Eye (tissue), 1 donor: ENCODE results near the gene ADAMTS2.

Source experiments
- DNase-seq: peaks from one replicate; pipeline ENCODE4 v3.0.0-alpha.2; 2015

Gene ADAMTS2

DNA sequence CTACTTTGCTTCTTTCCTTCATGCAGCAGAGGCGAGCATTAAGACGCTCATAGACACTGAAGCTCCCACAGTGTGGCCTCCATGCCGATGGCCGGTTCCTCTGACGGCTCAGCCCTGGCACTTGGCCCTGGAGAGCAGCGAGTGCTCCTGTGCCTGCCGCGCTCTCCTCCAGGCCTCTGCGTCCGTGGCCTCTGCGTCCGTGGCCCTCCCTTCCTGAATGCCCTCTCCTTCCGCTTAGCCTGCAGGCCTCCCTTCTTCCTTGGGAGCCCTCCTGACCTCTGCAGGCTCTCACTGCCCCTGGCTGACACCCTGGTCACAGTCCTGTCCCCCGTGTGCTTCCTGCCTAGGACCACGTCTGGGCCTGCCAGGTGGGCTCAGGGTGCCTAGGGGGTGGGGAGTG lies 192.3 kb downstream of the ADAMTS2 start:
- DNase-seq: no peak

DNA sequence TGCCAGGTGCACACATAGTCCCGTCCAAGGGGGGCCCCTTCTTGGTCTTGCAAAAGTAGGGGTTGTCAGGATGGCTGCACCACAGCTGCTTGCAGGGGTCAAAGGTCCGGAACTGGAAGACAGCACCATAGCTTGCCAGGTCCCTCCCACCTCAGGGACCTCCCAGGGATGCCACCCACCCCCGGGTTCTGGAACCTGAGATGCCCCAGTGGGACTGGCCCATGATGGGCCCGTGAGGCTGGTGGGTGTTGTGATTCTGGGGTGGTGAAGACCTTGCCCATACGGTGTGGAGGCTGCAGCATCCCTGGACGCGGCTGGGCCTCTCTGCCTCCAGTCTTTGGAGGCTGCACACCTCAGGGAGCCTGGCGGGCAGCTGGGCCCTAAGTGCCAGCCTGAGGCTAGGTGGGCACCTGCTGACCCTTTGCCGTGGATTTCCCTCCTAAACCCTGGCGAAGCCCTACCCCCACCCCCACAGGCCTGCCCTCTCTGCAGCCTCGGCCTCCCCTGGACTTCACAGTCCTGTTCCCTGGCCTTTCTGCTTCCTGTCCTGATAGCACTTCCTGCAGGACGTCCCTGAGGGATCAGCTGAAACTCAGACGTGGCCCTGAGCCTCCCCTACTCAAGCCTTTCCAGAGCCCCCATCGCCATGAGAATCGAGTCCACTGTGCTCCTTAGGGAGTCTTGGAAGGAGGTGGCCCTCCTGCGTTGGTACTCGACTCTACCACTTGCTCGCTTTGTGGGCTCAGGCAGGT lies 192.9 kb downstream of the ADAMTS2 start:
- DNase-seq: no peak

DNA sequence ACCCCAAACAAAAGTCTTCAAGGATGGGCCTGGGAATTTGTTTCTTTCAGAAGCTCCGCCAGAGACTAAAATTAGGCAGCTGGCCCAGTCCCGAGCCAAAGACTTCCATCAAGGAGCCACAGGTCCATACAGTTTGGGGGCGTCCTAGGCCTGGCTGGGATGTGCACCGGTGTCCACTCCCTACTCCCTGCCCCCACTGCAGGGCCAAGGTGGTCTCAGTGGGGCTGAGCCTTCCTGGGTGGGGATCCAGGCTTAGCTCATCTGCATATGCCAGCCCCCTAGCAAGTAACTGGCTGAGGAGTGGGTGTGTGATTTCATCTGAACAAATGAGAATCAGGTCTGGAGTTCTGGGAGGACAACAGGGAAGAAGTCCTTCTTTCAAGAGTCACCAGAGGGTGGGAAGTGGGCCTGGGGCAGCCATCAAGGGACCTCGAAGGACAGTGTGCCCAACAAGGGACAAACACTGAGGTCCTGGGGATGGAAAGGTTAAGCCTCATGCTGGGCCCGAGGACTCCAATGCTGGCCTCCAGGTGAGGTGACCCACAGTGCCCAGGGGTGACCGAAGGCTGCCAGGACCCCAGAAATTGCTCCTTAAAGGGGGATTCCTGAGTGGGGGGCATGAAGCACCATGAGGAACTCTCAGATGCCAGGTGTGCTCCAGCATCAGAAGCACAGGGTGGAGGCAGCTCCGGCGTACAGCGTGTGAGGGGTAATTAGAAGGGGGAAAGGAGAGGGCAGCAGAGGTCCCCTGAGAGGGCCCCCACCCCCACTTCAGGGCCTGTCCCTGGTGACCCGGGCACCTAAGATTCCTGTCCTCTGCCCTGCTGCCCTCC lies 193.8 kb downstream of the ADAMTS2 start:
- no peak for DNase-seq

DNA sequence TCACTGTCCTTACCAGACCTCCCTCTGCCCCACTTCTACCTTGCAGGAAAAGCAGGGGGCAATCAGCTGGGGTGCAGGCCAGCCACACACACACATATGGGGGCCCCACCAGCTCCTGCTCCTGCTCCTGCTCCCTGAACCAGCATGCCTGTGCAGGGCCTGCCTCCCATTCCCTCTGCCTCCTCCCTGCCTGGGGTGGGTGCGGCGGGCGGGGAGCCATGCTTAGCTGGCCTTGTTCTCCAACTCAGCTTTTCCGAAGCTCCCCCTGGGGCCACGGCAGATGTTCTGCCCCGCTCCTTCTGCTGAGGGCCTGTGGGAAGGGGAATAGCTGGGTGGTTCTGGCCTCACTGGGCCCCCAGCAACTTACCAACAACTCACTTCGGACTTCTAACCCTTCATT lies 195.2 kb downstream of the ADAMTS2 start:
- DNase-seq: no peak

DNA sequence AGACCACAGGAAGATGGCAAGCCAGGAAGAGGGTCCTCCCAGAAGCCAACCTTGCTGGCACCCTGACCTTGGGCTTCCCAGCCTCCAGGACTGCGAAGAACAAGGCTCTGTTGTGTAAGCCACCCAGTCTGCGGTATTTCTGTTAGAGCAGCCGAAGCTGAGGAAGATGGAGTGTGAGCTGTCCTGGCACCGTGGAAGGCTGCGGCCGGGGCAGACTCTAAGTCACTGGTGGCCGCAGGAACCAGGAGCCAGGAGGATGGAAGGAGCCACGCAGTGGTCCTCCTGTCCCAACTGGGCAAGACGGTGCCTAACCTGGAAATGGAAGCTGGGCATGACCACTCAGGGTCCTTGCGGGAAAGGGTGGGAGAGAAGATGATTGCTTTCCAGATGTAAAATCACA lies 196.0 kb downstream of the ADAMTS2 start:
- DNase-seq: no peak

DNA sequence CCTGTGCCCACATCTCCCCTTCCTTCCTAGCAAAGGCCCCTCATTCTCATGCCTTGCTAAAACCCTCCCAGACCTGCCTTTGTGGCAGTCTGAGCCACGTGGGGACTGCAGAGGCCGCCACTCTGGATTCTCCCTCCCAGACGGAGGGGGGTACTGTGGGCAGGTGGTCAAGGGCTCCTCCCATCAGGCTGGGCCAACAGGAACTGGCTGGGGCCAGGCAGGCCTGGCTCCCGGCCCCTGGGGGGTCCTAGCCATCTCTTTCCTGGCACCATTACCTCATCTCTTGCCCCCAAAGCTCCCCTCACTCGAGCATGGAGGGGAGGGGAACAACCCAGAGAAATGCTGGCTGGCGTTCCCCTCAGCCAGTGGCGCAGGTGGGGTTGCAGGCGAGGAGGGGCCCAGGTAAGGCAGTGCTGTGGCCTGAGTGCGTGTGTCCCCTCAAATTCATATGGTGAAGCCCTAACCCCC lies 196.5 kb downstream of the ADAMTS2 start:
- no peak for DNase-seq

DNA sequence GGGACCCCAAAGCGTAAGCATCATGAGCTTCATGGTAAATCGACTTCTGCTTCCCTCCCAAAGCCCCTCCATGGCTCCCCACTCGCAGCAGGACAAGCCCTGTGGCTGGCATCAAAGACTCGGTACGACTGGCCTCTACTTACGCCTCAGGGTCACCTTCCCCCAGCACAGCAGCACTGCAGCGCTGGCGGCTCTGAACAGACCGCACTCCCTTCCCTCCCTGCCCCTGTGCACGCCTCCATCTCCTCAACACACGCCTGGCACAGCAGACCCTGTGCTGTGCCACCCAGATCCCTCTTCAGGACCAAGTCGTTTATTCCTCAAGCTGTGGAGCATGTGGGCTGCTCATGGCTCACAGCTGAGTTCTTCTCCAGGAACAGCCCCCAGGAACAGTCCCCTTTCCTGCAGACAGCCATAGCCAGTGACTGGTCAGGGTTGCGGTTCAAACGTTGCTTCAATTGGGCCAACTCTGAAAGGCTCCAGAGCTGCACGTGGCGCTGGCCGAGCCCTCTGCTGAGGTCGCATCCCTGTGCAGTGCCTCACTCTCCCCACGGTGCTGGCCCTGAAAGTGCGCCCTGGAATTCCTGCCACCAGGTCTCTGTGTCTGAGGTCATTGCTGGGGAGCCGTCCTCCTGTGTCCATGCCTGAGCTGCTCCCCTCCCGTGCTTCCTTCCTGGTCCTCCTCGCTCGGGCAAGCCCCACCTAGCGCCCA lies 197.1 kb downstream of the ADAMTS2 start:
- no peak for DNase-seq

DNA sequence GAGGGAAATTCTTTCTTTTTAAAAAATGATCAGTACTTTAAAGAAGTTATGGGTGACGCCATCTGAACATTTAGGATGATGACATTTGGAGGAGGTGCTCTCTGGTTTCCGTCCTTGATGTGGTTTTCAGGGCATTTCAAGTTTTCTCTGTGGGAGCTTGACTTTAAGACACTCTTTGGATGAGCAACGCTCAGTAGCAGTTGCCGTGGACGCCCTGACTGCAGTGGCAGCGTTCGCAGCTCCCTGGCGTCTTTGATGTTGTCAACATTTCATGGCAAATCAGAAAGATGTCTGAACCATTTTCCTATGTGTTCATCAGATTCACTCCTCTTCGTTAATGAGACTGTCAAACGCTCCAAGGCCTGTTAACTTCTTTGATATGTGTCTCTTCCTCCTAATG lies 199.0 kb downstream of the ADAMTS2 start:
- DNase-seq: no peak

DNA sequence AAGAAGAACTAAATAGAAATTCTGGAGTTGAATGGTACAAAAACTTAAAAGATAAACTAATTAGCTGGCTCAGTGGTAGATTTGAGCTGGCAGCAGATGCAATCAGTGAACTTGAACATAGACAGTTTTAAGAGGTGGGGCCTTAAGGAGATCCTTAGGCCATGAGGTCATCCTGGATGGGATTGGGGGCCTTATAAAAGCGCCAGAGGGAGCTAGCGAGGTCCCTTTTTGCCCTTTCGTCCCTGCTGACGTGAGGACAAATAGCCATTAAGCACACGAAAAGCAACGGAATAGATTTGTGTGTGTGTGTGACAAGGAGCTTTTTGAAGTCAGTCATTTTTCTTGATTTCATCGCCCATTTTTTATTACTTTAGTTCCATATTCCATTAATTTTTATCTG lies 201.8 kb downstream of the ADAMTS2 start:
- DNase-seq: peak; percentile 72

DNA sequence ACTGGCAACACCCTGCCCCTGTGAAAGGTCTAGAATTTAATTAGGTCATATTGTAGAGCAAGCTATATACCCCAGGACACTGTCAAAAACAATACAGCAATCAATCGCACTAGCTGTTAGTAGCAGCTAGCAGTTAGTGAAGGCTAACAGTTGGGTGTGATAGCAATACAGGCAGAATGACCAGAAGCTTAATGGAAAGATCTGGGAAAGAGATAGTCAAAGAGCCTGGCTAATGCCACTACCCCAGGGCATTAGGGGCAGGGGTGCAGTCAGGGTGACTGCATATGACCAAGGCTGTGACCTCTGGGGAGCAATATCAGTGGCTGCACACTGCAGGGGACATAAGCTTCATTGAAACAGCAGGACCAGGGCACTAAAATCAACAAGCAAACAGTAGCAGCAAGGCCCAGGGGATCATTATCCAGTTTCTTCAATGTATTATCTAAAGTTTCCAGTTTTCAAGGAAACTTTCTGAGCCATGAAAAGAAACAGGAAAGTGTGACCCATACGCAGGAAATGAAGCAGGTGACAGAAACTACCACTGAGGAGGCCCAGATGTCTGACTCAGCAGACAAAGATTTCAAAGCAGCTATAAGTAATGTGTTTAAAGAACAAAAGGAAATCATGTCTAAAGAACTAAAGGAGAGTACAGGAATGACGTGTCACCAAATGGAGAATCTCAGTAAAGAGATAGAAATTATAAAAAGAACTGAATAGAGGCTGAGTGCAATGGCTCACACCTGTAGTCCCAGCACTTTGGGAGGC lies 202.6 kb downstream of the ADAMTS2 start:
- no peak for DNase-seq

DNA sequence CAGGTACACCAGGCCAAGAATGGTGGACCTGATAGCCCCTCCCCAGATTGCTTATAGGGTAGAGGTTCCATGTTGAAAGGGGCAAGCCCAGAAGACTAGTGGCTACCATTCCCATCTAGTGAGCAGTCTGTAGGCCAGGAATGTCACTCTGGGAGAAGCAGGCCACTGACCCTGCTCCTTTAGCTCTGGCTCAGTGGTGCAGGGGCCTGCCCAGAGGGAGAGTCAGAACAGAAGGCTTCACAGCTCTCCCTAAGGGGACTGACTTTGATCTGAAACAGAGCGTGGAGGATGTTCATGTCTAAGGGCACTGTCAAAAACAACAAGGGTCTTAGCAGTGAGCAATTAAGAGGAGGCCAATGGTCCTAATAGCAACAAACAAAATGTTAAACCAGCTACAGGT lies 203.4 kb downstream of the ADAMTS2 start:
- no peak for DNase-seq

DNA sequence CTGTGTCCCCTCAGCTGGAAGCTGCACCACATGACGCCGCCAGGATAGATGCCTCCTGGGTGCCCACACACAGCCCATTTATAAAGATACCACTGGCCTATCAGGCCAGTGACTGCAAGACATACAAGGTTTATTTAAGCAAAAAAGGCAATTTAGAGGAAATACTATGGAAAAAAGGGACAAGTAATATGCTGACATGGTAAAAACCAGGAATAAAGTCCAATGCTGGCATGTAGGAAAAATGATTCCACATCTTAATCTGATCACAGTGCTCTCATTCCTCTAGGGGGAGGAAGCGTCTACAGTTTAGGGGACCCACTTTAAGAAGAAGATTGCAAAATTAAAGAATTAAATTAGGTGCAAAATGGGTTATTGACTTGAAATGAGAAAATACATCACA lies 205.0 kb downstream of the ADAMTS2 start:
- no peak for DNase-seq

DNA sequence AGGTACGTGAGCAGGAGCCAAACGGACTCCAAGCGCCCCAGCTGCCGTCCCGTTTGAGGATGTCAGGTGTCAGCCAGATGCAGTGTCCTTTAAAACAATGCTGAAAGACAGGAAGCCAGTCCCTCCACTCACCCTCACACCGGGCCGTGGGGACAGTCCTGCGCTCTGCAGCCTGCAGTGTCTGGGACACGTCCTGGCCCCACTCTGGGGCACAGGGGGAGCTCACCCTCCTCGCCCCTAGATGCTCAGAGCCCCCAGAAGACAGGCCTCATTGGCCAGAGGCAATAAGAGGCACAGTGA lies 205.4 kb downstream of the ADAMTS2 start:
- DNase-seq: no peak

DNA sequence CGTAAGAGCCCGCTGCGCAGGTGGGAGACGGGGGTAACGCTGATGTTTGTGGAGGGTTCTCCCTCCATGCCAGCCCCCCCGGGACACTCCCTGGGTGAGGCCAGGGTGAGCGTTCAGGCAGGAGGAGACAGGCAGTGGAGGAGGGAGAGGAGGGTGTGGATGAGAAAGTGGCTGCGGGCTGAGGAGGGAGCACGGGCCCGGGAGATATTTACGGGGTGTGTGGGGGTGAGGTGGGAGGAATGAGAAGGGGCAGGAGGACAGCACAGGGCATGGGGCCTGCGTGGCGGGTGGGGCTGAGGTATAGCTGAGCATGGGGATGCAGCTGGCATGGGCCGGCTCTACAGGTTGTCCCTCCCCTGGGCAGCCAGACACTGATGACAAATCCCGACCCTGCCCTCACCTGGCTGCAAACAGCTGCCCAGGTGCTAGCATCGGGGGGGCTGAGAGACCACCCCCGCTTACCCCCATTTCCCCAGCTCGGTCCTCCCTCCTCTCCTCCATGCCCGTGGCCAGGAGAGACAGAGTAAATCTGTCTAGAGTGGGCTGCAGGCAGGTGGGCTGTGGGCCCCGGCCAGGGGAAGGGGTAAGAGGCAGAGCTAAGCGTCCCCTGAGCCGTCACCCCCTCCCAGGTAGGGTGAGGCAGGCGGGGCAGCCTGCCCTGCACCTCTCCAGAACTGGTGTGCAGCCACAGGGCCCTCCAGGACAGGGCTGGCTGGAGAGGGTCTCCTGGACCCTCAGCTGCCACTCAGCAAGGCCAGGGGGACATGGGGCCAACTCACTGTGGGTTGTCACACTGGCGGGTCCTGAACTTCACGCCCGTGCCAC lies 205.9 kb downstream of the ADAMTS2 start:
- DNase-seq: no peak

DNA sequence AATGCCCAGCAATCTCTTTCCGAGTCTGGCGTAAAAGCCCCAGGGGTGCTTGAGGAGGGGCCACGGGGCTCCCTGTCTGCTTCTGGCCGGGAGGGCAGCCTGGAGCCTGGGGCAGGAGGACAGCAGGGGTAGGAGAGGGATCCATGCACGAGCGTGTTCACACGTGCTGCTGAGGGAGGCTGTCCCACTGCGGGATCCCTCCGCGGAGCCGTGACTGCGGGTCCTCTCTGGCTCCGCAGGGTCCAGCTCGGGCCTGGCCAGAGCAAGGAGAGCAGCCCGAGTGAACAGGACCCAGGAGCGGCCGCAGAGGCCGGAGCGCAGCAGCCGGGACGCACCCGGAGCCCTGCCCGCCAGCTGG lies 206.7 kb downstream of the ADAMTS2 start:
- no peak for DNase-seq

DNA sequence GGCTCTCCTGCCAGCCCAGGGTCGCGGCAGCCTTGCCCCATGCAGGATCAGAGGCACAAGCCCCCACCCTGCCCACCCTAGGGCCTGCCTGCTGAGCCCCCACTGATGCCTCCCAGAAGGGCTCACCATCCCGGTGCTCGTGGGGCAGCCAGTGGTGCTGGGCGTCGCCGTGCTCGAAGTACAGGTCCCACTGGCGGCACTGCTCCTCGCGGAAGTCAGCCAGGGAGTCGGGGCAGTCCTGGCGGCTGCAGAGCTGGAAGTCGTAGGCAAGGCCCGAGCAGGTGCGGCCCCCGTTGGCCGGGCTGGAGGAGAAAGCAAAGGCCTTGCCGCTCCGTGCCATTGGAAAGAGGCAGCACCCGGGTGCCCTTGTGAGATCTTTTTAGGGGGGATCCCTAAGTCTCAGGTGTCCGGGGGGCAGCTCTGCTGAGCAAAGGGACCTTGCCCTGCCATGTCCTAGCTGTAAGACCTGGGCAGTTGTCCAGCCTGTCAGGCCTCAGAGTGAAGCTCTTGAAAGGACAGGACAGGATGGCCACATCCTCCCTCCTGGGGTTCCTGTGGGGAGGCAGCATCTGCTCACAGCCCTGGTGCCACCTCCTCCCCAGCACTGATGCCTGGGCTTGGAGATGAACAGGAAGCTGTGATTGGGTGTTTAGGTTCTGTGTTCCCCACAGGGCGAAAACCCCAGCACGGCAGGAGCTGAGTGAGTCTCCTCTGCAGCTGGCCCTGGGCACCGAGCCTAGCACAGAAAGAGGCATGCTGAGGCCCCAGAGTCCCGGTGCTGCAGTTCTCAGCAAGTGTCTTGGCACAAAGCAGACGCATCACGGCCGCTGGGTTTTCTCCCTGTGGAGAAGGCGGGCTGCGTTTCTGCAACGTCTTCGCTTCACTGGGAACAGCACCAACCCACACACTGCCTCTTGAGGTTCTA lies 207.4 kb downstream of the ADAMTS2 start:
- DNase-seq: no peak

DNA sequence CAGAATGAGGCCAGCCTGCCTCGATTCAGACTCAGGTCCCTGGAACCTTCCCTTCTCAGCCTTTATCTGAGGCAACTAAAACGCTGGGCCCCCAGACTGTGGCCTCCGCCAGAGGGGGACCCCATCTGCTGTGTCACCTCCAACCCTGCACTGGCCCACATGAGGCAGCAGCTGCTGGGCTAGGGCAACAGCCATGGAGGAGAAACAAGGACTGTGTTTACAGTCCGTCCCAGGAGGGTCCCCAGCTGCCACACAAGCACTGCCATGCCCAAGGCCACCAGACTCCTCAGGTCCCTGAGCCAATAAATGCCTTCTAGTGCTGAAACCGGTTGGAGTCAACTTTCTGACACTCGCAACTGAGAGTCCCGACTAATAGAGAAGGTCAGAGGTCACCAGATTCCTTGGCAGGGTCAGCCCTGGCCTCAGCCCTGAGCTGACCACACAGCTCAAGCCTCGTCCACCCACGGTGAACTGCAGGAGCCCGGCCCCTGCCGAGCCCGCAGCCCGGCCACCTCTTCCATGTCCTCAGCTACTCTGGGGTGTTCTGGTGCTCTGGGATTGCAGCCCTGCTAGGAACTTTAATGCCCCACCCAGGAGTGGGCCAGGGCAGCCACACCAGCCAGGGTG lies 208.1 kb downstream of the ADAMTS2 start:
- DNase-seq: no peak

DNA sequence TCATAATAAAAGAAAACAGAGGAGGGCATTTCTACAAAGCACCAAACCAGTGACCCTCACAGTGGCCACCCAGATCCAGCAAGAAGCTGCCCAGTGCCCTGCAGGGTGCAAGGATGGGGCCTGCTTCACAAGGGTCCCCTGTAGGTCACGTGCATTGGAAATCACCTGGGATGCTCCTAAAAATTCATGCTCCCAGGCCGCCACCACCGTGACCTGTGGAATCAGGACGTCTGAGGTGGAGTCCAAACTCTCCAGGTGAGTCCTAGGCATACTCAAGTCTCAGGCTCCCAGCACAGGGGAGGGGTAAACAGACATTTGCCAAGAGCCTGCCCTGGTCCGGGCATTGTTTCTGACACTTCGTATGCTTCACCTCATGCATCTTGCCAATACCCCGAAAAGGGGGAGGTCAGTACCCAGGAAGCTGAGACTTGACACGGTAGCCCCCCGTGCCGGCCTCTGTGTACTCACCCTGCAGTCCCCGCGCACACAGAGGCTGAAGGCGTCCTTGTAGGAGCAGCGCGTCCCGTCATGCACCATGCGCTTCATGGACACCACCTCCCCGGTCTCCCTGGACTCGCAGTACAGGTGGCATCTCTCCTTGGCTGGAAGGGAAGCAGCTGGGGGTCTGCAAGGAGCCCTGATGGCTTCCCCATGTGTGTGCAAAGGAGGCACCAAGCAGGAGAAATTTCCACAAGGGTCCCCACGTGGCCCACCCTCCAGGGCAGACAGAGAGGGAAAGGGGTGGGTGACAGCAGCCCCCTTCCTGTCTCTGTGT lies 209.6 kb downstream of the ADAMTS2 start:
- DNase-seq: no peak

DNA sequence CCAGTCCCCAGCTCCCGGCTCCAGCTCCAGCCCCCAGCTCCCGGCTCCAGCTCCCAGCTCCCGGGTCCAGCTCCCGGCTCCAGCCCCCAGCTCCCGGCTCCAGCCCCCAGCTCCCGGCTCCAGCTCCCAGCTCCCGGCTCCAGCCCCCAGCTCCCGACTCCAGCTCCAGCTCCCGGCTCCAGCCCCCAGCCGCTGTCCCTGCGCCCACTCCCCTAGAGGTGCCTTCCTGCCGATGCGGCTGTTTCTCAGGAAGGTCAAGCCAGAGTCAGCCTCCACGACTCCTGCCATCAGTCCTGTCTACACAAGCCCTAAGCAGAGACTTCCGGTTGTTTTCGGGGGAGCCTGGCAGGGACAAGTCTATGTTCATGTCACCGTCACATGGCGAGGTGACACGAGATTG lies 210.3 kb downstream of the ADAMTS2 start:
- DNase-seq: no peak

DNA sequence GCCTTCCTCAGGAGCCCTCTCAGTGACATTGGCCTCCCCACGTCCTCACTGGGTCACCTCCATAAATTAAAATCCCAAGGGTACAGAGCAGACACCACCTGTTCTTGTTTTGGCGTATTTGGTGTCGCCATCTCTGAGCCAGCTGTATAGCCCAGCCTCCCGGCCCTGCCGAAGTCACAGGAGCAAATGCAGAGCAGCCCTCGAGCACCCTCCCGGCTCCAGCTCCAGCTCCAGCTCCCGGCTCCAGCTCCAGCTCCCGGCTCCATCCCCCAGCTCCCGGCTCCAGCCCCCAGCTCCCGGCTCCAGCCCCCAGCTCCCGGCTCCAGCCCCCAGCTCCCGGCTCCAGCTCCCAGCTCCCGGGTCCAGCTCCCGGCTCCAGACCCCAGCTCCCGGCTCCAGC lies 210.8 kb downstream of the ADAMTS2 start:
- no peak for DNase-seq
